GM12872 (cell line): ENCODE data around the gene TARS1.

ENCODE experiments used
- TF ChIP-seq, protein P1 (sequence below): IDR thresholded peaks from 3 replicates; pipeline ENCODE4 v1.5.1; 2011; ENCODE audit warnings: low read depth, mild to moderate bottlenecking, low read length, moderate library complexity; ENCODE audit not compliant: insufficient read depth

Gene TARS1

DNA sequence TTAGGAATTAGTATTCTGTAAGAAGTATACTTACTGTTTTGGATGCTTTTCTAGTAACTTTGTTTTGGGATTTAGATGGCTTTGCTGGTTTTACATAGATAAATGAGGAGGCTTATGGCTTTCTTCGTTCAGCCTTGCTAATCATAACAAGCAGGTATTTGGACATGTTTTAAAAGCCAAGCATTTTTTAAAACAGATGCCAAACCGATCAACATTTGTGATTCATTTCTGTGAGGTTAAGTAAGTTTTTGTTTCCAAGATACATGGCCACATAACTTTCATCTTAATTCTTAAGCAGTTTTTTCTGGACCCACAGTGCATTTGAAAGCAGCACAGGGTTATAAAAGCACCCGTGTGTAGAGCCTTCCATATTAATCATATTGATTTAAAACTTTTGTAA is 21.7 kb downstream of the TARS1 start:
- TF ChIP-seq, protein P1, sequence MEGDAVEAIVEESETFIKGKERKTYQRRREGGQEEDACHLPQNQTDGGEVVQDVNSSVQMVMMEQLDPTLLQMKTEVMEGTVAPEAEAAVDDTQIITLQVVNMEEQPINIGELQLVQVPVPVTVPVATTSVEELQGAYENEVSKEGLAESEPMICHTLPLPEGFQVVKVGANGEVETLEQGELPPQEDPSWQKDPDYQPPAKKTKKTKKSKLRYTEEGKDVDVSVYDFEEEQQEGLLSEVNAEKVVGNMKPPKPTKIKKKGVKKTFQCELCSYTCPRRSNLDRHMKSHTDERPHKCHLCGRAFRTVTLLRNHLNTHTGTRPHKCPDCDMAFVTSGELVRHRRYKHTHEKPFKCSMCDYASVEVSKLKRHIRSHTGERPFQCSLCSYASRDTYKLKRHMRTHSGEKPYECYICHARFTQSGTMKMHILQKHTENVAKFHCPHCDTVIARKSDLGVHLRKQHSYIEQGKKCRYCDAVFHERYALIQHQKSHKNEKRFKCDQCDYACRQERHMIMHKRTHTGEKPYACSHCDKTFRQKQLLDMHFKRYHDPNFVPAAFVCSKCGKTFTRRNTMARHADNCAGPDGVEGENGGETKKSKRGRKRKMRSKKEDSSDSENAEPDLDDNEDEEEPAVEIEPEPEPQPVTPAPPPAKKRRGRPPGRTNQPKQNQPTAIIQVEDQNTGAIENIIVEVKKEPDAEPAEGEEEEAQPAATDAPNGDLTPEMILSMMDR, result no peak

DNA sequence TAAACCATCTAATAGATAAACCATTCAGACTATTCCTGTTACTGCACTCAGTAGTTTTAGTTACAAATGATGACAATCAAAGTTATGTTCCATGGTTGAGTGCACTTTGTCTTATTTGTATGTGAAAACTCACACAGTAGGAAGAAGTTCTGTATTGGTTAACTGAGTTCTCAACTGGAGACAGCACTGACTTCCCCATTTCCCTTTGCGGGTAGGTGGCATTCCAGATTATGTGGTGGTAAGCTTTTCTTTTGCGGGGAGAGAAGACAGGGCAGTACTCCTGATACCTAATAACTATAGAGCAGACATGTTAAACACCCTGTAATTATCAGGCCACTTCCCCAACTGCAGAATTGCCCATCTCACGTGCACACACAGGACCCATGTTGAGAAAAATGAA is 24.4 kb downstream of the TARS1 start:
- TF ChIP-seq, protein P1, result no peak

DNA sequence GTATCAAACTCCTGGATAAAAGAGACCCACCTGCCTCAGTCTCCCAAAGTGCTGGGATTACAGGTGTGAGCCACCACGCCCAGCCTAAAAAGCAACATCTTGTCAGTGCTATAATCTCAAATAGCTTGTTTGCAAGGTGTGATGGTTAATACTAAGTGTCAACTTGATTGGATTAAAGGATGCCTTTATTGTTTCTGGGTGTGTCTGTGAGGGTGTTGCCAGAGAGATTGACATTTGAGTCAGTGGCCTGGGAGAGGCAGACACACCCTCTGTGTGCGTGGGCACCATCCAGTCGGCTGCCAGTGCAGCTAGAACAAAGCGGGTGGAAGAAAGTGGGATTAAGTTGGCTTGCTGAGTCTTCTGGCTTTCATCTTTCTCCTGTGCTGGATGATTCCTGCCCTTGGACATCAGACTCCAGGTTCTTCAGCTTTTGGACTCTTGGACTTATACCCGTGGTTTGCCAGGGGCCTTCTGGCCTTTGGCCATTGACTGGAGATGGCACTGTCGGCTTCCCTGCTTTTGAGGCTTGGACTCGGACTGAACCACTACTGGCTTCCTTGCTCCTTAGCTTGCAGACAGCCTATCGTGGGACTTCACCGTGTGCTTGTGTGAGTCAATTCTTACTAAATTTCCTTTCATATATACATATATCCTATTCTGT is 28.1 kb downstream of the TARS1 start:
- TF ChIP-seq, protein P1, result no peak

DNA sequence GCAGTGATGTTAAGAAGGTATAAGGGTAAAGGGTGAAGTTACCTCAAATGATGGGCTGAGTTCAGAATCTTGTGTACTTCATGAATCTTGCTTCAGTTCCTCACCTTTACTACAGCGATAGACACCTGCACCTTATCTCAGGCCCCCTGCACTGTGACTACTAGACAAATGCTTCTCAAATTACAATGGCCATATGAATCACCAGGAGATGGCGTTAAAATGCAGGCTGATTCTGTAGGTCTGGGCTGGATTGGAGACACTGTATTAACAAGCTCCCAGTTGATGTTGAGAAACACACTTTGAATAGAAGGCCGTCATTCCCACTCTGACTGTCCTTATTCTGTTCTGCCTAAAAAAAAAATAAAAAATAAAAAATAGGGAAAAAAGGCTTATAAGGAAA is 29.8 kb downstream of the TARS1 start:
- TF ChIP-seq, protein P1, result 0 out of 3 replicates have a peak, but pooled peaks have one; percentile 7

DNA sequence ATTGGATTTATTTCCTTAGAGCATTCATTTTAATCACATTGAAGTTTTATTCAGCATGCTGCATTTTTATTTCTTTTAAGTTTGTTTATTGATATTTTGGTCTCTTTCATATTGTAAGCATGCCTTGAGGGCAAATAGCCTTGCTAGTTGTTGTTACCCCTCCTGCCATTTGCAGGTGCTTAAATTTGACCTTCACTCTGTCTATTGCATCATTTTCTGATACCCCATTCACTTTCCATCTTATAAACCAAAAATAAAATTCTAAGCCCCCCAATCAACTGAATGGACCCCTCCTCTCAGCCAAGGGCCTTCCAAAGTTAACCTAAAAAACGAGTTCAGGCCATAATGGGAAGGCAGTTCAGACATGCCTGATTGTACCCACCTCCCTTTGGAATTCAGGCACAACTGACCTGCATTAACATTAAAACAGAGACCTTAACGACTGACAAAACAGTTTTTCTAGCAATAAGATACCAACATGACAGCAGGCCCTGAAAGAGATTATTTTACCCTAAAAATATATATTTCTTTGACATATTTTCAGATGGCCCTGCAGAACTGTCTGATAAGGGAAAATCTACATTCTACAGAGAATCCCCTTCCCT is 32.1 kb downstream of the TARS1 start:
- TF ChIP-seq, protein P1, result no peak

DNA sequence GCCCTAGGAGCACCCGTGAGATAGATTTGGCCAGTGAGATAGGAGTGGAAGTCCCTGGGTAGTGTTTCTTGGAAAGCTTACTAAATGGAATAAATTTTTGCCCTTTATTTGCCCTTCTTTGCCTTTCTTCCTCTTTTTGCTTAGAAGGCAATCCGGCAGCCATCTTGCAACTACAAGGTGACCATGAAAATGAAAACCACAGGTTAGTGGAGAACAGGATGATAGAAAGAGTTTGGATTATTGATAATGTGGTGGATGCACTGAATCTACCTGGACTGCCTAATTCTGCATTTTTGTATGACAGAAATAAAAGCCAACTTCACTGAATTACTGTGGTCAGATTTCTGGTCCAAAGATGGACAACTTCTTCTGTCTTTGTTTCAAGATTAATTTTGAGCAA is 33.2 kb downstream of the TARS1 start:
- TF ChIP-seq, protein P1, result no peak

DNA sequence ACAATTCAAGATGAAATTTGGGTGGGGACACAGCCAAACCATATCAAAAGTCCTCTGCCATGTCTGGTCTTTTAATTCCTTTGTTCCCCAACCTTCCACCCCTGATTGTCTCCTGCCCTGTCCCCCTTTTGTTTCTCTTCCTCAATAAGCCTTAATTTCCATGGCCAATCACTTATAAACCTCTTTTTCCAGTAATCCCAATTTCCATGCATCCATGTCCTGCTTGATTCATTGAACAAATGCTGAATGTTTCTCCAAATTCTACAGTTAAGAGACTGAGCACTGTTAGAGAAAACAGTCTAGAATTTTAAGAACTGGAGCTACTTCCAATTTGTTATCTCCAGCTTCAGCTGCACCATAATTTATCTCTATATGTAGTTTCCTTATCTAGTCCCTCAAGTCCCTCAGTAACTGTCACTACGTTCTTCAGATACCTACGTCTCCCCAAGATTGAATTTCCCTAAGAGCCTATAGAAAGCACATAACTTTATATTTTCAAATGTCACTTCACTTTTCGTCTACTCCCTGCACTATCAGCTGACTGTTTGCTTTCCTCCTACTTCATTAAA is 34.2 kb downstream of the TARS1 start:
- TF ChIP-seq, protein P1, result no peak
